C4-2B (cell line): ENCODE results near the gene SUMO4.

Experiments used
- ZFX ChIP-seq: fragments of 450-650 bp; IDR thresholded peaks from 2 replicates; pipeline ENCODE4 v1.6.1; 2017
- TF ChIP-seq, protein P1 (sequence below): fragments of 450-650 bp; conservative IDR thresholded peaks from 2 replicates; pipeline ENCODE4 v1.5.1; 2017; ENCODE audit warnings: mild to moderate bottlenecking

DNA sequence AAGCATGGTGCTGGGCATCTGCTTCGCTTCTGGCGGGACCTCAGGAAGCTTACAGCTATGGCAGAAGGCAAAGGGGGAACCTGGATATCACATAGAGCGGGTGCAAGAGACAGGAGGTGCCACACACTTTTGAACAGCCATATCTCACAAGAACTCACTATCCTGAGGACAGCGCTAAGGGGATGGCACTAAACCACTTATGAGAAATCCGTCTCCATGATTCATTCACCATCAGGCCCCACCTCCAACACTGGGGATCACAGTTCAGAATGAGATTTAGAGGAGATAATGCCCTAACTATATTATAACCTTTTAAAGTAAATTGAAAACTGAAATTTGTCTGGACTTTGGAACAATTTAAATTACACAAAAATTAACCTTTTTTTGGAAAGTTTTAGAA is 37.8 kb upstream of the SUMO4 start:
- TF ChIP-seq, protein P1, sequence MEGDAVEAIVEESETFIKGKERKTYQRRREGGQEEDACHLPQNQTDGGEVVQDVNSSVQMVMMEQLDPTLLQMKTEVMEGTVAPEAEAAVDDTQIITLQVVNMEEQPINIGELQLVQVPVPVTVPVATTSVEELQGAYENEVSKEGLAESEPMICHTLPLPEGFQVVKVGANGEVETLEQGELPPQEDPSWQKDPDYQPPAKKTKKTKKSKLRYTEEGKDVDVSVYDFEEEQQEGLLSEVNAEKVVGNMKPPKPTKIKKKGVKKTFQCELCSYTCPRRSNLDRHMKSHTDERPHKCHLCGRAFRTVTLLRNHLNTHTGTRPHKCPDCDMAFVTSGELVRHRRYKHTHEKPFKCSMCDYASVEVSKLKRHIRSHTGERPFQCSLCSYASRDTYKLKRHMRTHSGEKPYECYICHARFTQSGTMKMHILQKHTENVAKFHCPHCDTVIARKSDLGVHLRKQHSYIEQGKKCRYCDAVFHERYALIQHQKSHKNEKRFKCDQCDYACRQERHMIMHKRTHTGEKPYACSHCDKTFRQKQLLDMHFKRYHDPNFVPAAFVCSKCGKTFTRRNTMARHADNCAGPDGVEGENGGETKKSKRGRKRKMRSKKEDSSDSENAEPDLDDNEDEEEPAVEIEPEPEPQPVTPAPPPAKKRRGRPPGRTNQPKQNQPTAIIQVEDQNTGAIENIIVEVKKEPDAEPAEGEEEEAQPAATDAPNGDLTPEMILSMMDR = no peak
- TF ChIP-seq ZFX = no peak
